GM10266 (cell line): Measurements from ENCODE around the gene HRAS.
"Not testable (repeated sequence)": the region's sequence is repeated elsewhere in the genome, so short reads cannot be mapped to it uniquely, and the experiment has no call there.

ENCODE experiments used
- DNase-seq: peaks from one replicate; pipeline ENCODE4 v3.0.0; 2012; ENCODE audit errors: extremely low spot score
- TF ChIP-seq, protein P1 (sequence below): IDR thresholded peaks from 2 replicates; pipeline ENCODE4 v1.5.1; 2012; ENCODE audit warnings: mild to moderate bottlenecking, low read depth; ENCODE audit not compliant: control insufficient read depth, insufficient read depth; ENCODE audit errors: missing control alignments

Gene HRAS

DNA sequence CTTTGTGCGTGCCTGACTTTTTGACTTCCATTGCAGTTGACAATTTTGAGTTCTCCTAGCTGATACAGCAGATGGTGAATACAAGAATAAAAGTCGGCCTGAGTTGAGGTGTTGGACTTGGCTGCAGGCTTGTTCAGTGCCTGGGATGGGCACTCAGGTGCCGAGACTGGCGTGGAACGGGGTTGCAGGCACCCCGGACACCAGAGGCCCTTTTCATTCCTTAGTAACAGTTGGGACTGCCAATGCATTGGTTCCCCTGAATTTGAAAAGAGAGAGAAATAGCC lies 42.2 kb upstream of the HRAS start:
- no peak for DNase-seq
- TF ChIP-seq, protein P1, sequence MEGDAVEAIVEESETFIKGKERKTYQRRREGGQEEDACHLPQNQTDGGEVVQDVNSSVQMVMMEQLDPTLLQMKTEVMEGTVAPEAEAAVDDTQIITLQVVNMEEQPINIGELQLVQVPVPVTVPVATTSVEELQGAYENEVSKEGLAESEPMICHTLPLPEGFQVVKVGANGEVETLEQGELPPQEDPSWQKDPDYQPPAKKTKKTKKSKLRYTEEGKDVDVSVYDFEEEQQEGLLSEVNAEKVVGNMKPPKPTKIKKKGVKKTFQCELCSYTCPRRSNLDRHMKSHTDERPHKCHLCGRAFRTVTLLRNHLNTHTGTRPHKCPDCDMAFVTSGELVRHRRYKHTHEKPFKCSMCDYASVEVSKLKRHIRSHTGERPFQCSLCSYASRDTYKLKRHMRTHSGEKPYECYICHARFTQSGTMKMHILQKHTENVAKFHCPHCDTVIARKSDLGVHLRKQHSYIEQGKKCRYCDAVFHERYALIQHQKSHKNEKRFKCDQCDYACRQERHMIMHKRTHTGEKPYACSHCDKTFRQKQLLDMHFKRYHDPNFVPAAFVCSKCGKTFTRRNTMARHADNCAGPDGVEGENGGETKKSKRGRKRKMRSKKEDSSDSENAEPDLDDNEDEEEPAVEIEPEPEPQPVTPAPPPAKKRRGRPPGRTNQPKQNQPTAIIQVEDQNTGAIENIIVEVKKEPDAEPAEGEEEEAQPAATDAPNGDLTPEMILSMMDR: no peak

DNA sequence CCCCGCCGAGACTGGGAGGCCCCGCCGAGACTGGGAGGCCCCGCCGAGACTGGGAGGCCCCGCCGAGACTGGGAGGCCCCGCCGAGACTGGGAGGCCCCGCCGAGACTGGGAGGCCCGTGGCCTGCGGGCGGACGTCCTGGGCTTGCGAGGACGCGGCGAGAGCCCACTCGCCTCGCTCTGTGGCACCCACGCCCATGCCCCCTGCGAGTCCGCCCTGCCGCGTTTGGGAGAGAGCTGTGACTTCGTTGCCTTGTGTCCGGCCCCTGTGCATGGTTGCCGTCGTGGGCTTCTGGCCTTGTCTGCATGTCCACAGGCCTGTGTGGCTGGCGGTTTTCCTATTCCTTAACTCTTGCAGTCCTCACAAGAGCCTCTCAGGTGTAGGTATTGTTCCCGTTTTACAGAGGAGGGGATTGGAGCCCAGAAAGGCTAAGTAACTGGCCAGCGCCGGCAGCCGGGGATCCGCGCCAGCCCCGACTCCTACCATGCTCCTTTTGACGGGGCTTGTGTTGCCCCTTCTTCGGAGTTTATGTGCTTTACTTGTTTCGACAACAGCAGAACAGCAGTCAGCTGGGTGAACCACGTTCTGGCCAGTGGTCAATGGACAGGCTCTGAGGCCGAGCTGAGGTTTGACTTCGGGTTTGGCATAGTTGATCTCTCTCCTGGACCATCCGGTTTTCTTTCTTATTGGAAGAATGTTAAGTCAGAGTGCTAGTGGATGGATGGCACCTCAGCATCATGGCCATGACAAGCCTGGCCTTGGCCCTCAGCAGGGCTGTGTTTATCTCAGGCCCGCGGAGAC lies 41.6 kb upstream of the HRAS start:
- no peak for DNase-seq
- TF ChIP-seq, protein P1: no peak

DNA sequence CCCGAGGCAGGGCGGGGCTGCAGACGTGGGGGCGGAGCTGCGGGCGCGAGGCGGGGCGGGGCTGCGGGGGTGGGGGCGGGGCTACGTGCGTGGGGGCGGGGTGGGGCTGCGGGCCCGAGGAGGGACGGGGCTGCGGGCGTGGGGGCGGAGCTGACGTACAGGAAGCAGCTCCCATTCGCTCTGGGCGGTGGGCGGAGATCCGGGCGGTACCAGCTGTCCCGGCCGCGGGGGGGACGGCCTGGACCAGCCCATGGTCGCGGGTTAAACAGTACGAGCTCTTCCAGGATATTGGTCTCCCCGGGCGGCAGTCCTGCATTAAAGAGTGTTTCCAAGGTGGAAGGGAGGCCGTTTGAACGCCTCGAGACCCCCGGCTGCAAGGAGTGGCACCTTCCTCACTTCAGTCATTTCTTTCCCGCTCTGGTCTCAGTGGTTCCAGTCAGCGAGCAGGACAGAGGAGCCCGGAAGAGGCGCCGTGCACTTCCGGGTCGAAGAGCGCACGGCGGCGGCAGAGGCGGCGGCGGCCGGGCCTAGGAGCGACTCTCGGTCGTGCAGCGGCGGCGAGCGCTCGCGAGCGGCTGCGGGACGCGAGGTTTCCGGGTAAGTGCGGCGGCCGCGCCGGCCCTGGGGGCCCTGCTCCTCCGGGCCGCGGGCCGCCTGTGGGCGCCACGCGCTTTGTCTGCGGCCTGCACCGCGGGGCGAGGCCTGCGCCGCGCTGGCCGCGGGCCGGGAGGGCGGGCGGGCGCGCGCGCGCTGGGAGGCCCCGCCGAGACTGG lies 40.8 kb upstream of the HRAS start, which contains the start of gene PHRF1:
Gene PHRF1 (plus strand): TSS at position 475 of the 773 bp plus-strand sequence. CDS start 5,043 bp downstream, outside the sequence.
- TF ChIP-seq, protein P1: no peak
- peak; percentile 100 for DNase-seq

DNA sequence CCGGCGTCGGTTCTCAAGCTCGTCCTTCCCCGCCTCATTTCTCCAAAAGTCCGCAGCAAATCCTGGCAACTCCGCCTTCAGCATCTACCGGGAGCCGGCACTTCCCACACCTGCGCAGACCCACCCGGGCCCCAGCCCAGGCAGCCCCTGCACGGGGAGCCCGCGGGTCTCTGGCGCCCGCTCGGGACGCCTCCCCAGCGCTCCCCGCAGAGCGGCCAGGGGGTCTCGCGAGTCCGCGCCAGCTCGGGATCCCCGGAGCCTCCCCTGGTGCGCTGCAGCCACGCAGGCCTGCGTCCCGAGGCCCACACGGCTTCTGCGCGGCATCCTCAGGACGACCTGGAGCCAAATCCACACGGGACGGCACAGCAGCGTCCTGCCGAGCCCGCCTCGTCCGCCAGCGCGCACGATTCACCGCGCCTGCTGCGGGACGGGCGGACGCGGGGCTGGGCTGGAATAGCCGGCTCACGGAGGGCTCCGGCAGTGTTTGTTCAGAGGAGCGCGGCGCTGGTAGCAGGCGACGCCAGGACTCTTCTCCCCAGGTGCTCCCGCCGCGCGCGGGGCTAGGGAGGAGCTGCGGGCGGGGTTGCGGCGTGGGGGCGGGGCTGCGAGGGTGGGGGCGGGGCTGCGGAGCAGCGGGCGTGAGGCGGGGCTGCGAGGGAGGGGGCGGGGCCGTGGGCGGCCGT lies 40.1 kb upstream of the HRAS start:
- TF ChIP-seq, protein P1: no peak
- DNase-seq: no peak

DNA sequence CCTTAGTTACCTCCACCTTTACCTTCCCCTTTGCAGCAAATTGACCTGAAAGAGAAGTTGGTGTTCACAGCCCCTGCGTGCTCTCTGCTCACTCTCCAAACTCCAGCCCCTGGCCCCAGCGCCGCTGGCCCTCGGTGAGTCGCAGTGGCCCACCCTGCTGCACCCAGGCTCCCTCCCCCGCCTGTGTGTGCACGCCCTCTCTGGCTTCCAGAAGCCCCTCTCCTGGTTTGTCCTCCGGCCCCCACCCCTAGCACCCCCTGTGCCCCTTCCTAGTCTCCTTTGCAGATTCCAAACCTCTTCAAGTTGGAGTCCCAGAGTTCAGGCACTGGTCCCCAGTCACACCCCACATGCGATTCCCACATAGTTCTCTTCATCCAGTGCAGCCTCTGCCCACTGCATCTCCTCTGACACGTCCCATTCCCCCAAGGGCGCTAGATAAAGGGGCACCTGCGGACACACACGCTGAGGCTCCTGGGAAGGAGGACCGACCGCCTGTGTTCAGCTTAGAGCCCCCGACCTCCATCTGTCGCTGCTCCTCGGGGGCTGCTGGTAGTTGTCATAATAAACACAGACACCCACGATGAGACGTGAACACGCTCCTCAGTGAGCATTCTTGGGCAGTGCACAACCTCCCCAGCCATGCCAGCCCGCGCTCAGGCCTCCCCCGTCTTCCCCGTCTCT lies 39.4 kb upstream of the HRAS start:
- TF ChIP-seq, protein P1: no peak
- no peak for DNase-seq

DNA sequence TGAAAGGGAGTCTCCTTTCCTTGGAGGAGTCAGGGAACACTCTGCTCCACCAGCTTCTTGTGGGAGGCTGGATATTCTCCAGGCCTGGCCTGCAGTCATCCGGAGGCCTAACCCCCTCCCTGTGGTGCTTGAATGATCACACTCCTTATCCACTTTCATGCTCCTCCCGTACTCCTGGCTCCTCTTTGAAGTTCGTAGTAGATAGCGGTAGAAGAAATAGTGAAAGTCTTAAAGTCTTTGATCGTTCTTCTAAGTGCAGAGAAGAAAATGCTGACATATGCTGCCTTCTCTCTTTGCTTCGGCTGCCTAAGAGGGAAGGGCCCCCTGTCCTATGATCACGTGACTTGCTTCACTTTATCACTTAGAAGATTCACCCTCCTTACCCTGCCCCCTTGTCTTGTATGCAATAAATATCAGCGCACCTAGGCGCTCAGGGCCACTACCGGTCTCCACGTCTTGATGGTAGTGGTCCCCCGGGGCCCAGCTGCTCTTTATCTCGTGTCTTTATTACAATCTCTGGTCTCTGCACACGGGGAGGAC lies 38.7 kb upstream of the HRAS start:
- DNase-seq: not testable (repeated sequence)

DNA sequence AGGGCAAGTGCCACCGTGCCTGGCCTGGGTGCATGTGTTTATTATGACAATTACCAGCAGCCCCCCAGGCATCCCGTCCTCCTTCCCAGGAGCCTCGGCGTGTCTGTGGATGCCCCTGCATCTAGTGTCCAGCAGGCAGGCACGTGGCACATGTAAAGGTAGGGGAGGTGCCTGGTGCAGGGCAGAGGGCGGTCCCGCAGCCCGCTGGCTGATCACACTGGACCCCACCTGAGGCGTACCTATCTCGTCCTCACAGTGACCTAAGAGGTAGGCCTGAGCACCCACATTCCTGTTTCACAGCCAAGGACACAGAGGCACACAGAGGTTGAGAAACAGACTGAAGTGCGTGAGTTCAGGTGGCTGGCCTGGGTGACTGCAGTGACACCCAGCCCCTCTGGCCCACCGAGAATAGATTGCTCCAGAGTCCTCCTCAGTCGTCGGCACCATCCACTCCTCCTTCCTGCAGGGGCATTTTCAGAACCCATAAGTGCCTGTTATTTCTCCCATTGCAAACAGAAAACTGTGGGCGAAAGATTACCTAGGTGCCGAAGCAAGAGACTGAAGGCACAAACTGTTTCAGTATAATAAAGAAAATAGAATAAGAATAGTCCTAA lies 37.9 kb upstream of the HRAS start:
- DNase-seq: no peak
- TF ChIP-seq, protein P1: no peak
